GM23338 (cell line): ENCODE data around the gene IRF2. TPM values are rescaled to one million over a fixed set of nuclear protein-coding genes. Genes with fewer than 3 reads are reported as not detected.

Experiments used
- ATAC-seq: fragments of 200-7000 bp; cut with Tn5 transposase; 3 replicates; pipeline ENCODE4 v1.9.1; 2020
- DNase-seq: peaks from one replicate; pipeline ENCODE4 v3.0.0-alpha.2; 2015; ENCODE audit warnings: low spot score
- H2AFZ ChIP-seq: fragments of 200-600 bp; sonication (generic); 2 replicates; pipeline ENCODE4 v1.8.0; 2016; ENCODE audit warnings: antibody characterized with exemption, mild to moderate bottlenecking, moderate library complexity
- H3F3A ChIP-seq: fragments of 200-600 bp; sonication (generic); replicated peaks from 2 replicates; pipeline ENCODE4 v1.8.0; 2017; ENCODE audit warnings: antibody characterized with exemption, mixed run types, low read depth
- H3K27ac ChIP-seq: fragments of 200-600 bp; sonication (generic); 2 replicates; pipeline ENCODE4 v1.6.1; 2016; ENCODE audit warnings: low read depth
- H3K27me3 ChIP-seq: fragments of 200-600 bp; sonication (generic); 2 replicates; pipeline ENCODE4 v1.8.0; 2016; ENCODE audit warnings: mild to moderate bottlenecking, mixed run types, moderate library complexity; ENCODE audit not compliant: insufficient read depth
- H3K36me3 ChIP-seq: fragments of 200-600 bp; sonication (generic); 2 replicates; pipeline ENCODE4 v1.8.0; 2016; ENCODE audit warnings: mild to moderate bottlenecking; ENCODE audit not compliant: insufficient read depth
- H3K4me1 ChIP-seq: fragments of 200-600 bp; sonication (generic); 2 replicates; pipeline ENCODE4 v1.8.0; 2016; ENCODE audit warnings: mild to moderate bottlenecking, moderate library complexity; ENCODE audit not compliant: insufficient read depth
- H3K4me2 ChIP-seq: fragments of 200-600 bp; sonication (generic); 2 replicates; pipeline ENCODE4 v1.7.1; 2017; ENCODE audit warnings: mixed run types
- H3K4me3 ChIP-seq: fragments of 200-600 bp; sonication (generic); 2 replicates; pipeline ENCODE4 v1.6.1; 2016; ENCODE audit warnings: mixed run types
- H3K79me2 ChIP-seq: fragments of 200-600 bp; sonication (generic); replicated peaks from 2 replicates; pipeline ENCODE4 v1.8.0; 2017; ENCODE audit warnings: mild to moderate bottlenecking; ENCODE audit not compliant: insufficient read depth
- H3K9me2 ChIP-seq: fragments of 200-600 bp; sonication (generic); 2 replicates; pipeline ENCODE4 v1.8.0; 2017; ENCODE audit not compliant: insufficient read depth
- H4K20me1 ChIP-seq: fragments of 200-600 bp; sonication (generic); replicated peaks from 2 replicates; pipeline ENCODE4 v1.8.0; 2017; ENCODE audit warnings: mild to moderate bottlenecking; ENCODE audit not compliant: insufficient read depth
- H3K27ac Mint-ChIP-seq: 2 replicates; pipeline ENCODE4 v1.8.0; 2020; ENCODE audit warnings: inconsistent platforms, mild to moderate bottlenecking, moderate library complexity, mixed read lengths
- H3K27me3 Mint-ChIP-seq: 3 replicates; pipeline ENCODE4 v1.8.0; 2022; ENCODE audit warnings: low read depth, mild to moderate bottlenecking, moderate library complexity, mixed read lengths, inconsistent platforms; ENCODE audit not compliant: insufficient read depth, poor library complexity
- H3K36me3 Mint-ChIP-seq: 3 replicates; pipeline ENCODE4 v1.8.0; 2021; ENCODE audit warnings: low read depth, mild to moderate bottlenecking, inconsistent platforms, moderate library complexity, mixed read lengths
- H3K4me1 Mint-ChIP-seq: 3 replicates; pipeline ENCODE4 v1.8.0; 2020; ENCODE audit warnings: mild to moderate bottlenecking, inconsistent platforms, mixed read lengths
- H3K4me3 Mint-ChIP-seq: 3 replicates; pipeline ENCODE4 v1.8.0; 2021; ENCODE audit warnings: moderate library complexity, mild to moderate bottlenecking, inconsistent platforms, mixed read lengths
- H3K9me3 Mint-ChIP-seq: 3 replicates; pipeline ENCODE4 v1.8.0; 2020; ENCODE audit warnings: moderate library complexity, mild to moderate bottlenecking, inconsistent platforms, mixed read lengths
- ETS1 ChIP-seq: IDR thresholded peaks from 2 replicates; pipeline ENCODE4 v1.6.1; 2016; ENCODE audit warnings: antibody characterized with exemption
- EZH2 ChIP-seq: fragments of 200-600 bp; sonication (generic); IDR thresholded peaks from one replicate; pipeline ENCODE4 v1.8.0; 2017; ENCODE audit warnings: antibody characterized with exemption, mild to moderate bottlenecking, low read depth; ENCODE audit not compliant: unreplicated experiment
- EZH2phosphoT487 ChIP-seq: fragments of 200-600 bp; sonication (generic); IDR thresholded peaks from one replicate; pipeline ENCODE4 v1.8.1; 2018; ENCODE audit warnings: antibody characterized with exemption; ENCODE audit not compliant: unreplicated experiment
- JUNB ChIP-seq: IDR thresholded peaks from one replicate; pipeline ENCODE4 v1.6.1; 2016; ENCODE audit warnings: antibody characterized with exemption; ENCODE audit not compliant: unreplicated experiment
- REST ChIP-seq: IDR thresholded peaks from one replicate; pipeline ENCODE4 v1.6.1; 2018; ENCODE audit warnings: antibody characterized with exemption; ENCODE audit not compliant: unreplicated experiment
- ZNF114 ChIP-seq: fragments of 250-450 bp; sonication (Bioruptor Pico); IDR thresholded peaks from 2 replicates; pipeline ENCODE4 v1.5.0; 2020; ENCODE audit warnings: mild to moderate bottlenecking, moderate library complexity
- polyA plus RNA-seq: library from polyadenylated mRNA; unstranded; fragments of >200 nt; fragmentation: Nextera tagmentation; extraction: Ambion mirVana; gene quantifications from 2 replicates; pipeline ENCODE4 v1.2.1, GENCODE V29; 2016
- total RNA-seq: library from RNA; depleted of rRNA; stranded (reverse); fragments of >200 nt; shearing (Covaris generic); gene quantifications from 2 replicates; pipeline ENCODE4 v1.2.3, GENCODE V29; 2014

Gene IRF2
- total and polyA plus RNA-seq, 2 experiments from 2014 or later = 14.7 to 15.0 TPM

GRCh38 chr4:184392748-184393559 is 81.4 kb downstream of the IRF2 start:
- H3K27me3 Mint-ChIP-seq = peaks cover 5% of the 10 kb centered on the region
- H3K9me2 ChIP-seq = no peaks in the 10 kb centered on the region
- no peak overlapping the region for H3K4me3 ChIP-seq
- H3K4me1 ChIP-seq = peaks cover 24% of the 10 kb centered on the region
- no peak overlapping the region; the same call in 1 of the 2 replicates for H3K27ac Mint-ChIP-seq
- TF ChIP-seq ZNF114 (CRISPR knock-in tag) (no peak), JUNB (no peak), EZH2phosphoT487 (no peak), ETS1 (no peak)
- no peaks in the 10 kb centered on the region for H3K79me2 ChIP-seq
- H3K36me3 ChIP-seq = peaks cover 12% of the 10 kb centered on the region; the same call in 1 of the 2 replicates
- peaks cover 40% of the 10 kb centered on the region for H3K4me1 Mint-ChIP-seq
- no peaks in the 10 kb centered on the region for H3F3A ChIP-seq
- no peak overlapping the region for H3K4me2 ChIP-seq
- no peak overlapping the region for H2AFZ ChIP-seq
- ATAC-seq (no peak), DNase-seq (no peak)
- H3K27ac ChIP-seq = no peak overlapping the region
- no peak overlapping the region for H3K4me3 Mint-ChIP-seq
- H3K36me3 Mint-ChIP-seq = peaks cover 73% of the 10 kb centered on the region
- H4K20me1 ChIP-seq = no peaks in the 10 kb centered on the region
- H3K9me3 Mint-ChIP-seq = no peaks in the 10 kb centered on the region; the same call in 2 of the 3 replicates
- no peaks in the 10 kb centered on the region for H3K27me3 ChIP-seq

GRCh38 chr4:184392316-184392715 is 82.0 kb downstream of the IRF2 start:
- Histone ChIP-seq H4K20me1 (no peaks in the 10 kb centered on the region), H3K4me3 (no peak overlapping the region), H3K9me2 (no peaks in the 10 kb centered on the region), H3F3A (no peaks in the 10 kb centered on the region), H3K27me3 (no peaks in the 10 kb centered on the region), H3K79me2 (no peaks in the 10 kb centered on the region), H3K27ac (no peak overlapping the region), H2AFZ (no peak overlapping the region), H3K4me1 (peaks cover 31% of the 10 kb centered on the region), H3K36me3 (peaks cover 8% of the 10 kb centered on the region; the same call in 1 of the 2 replicates), H3K4me2 (no peak overlapping the region)
- ATAC-seq (no peak), DNase-seq (no peak)
- peaks cover 46% of the 10 kb centered on the region for H3K4me1 Mint-ChIP-seq
- peaks cover 69% of the 10 kb centered on the region for H3K36me3 Mint-ChIP-seq
- no peaks in the 10 kb centered on the region; the same call in 2 of the 3 replicates for H3K9me3 Mint-ChIP-seq
- no peak overlapping the region for H3K27ac Mint-ChIP-seq
- TF ChIP-seq REST (no peak), EZH2phosphoT487 (no peak), EZH2 (no peak)
- peaks cover 6% of the 10 kb centered on the region for H3K27me3 Mint-ChIP-seq
- H3K4me3 Mint-ChIP-seq = no peak overlapping the region
